K562 (cell line): ENCODE data around the gene AKIRIN1. TPM values are rescaled to one million over a fixed set of nuclear protein-coding genes. Genes with fewer than 3 reads are reported as not detected.

Experiments
- CHAMP1 ChIP-seq: fragments of 450-650 bp; IDR thresholded peaks from 2 replicates; pipeline ENCODE4 v1.6.1; 2016; ENCODE audit warnings: mild to moderate bottlenecking
- DACH1 ChIP-seq: fragments of 450-650 bp; IDR thresholded peaks from 2 replicates; pipeline ENCODE4 v1.6.1; 2018; ENCODE audit not compliant: partially characterized antibody
- FOS ChIP-seq: IDR thresholded peaks from 3 replicates; pipeline ENCODE4 v1.6.1; 2011; ENCODE audit not compliant: insufficient read length; ENCODE audit errors: extremely low read depth
- HCFC1 ChIP-seq: IDR thresholded peaks from 2 replicates; pipeline ENCODE4 v1.6.1; 2012; ENCODE audit warnings: low read depth, low read length, improper control_type of control experiment
- HSF4 ChIP-seq: fragments of 250-450 bp; sonication (Bioruptor Pico); IDR thresholded peaks from 2 replicates; pipeline ENCODE4 v2.1.2; 2022; ENCODE audit warnings: mild to moderate bottlenecking, moderate library complexity, borderline replicate concordance
- NCOA4 ChIP-seq: fragments of 450-650 bp; IDR thresholded peaks from 2 replicates; pipeline ENCODE4 v1.6.1; 2018; ENCODE audit warnings: mild to moderate bottlenecking; ENCODE audit not compliant: partially characterized antibody
- NCOA6 ChIP-seq: fragments of 450-650 bp; IDR thresholded peaks from 2 replicates; pipeline ENCODE4 v1.6.1; 2017; ENCODE audit warnings: mild to moderate bottlenecking
- NELFE ChIP-seq: IDR thresholded peaks from 2 replicates; pipeline ENCODE4 v1.6.1; 2011; ENCODE audit warnings: mild to moderate bottlenecking; ENCODE audit not compliant: insufficient read depth, insufficient read length
- NEUROD1 ChIP-seq: fragments of 150-350 bp; IDR thresholded peaks from 2 replicates; pipeline ENCODE4 v1.6.1; 2014; ENCODE audit warnings: borderline replicate concordance, low read length, low read depth; ENCODE audit not compliant: partially characterized antibody
- RBM15 ChIP-seq: fragments of 200-400 bp; formaldehyde crosslinking; IDR thresholded peaks from 2 replicates; pipeline ENCODE4 v1.6.1; 2018; ENCODE audit warnings: mild to moderate bottlenecking, low read length, moderate library complexity; ENCODE audit not compliant: insufficient read depth
- SREBF2 ChIP-seq: sonication (generic); formaldehyde crosslinking; IDR thresholded peaks from 2 replicates; pipeline ENCODE4 v1.4.0; 2020; ENCODE audit warnings: mild to moderate bottlenecking, missing genetic modification reagents
- STAT5A ChIP-seq: IDR thresholded peaks from 2 replicates; pipeline ENCODE4 v1.6.1; 2012; ENCODE audit warnings: low read length, inconsistent platforms, borderline replicate concordance
- TBL1XR1 ChIP-seq, 2 experiments: IDR thresholded peaks; 2 replicates each; pipeline ENCODE4 v1.6.1; 2012; ENCODE audit warnings: improper control_type of control experiment in 2 of 2, low read length in 2 of 2, mild to moderate bottlenecking in 1 of 2
- TCF3 ChIP-seq: sonication (generic); formaldehyde crosslinking; IDR thresholded peaks from 2 replicates; pipeline ENCODE4 v1.4.0; 2020; ENCODE audit warnings: mild to moderate bottlenecking, missing genetic modification reagents
- THRB ChIP-seq: fragments of 450-650 bp; formaldehyde crosslinking; conservative IDR thresholded peaks from 2 replicates; pipeline ENCODE4 v1.4.0; 2022; ENCODE audit warnings: mild to moderate bottlenecking, missing genetic modification characterization
- WHSC1 ChIP-seq: IDR thresholded peaks from one replicate; pipeline ENCODE4 v1.6.1; 2012; ENCODE audit warnings: low read length, control low read depth, inconsistent platforms
- polyA plus RNA-seq, 8 experiments: library from polyadenylated mRNA; depleted of rRNA in 4 of 8; stranded (reverse) in 5 of 8; unstranded in 3 of 8; fragments of >200 nt; fragmentation: Nextera tagmentation in 2 of 8; fragmentation: Illumina TruSeq in 1 of 8; extraction: Ambion mirVana in 2 of 8; extraction: Trizol in 1 of 8; gene quantifications; 2 replicates each; pipeline versions ENCODE4 v1.2.1 to v1.2.3, GENCODE V29; 2011 to 2014; ENCODE audit warnings: inconsistent platforms in 1 of 8, missing spikeins in 1 of 8
- total RNA-seq, 7 experiments: library from RNA; depleted of rRNA in 6 of 7; stranded (reverse); fragments of >200 nt in 6 of 7; fragmentation: Illumina TruSeq in 2 of 7; extraction: Trizol in 2 of 7; gene quantifications; 2 replicates each; pipeline versions ENCODE4 v1.2.1 to v1.2.3, GENCODE V29; 2011 to 2021; ENCODE audit warnings: low replicate concordance in 1 of 7
- TF ChIP-seq, protein P1 (sequence below), 2 experiments: fragments of 450-650 bp in 1 of 2; IDR thresholded peaks; 2 replicates each; pipeline ENCODE4 v1.6.1; 2011 to 2017; ENCODE audit warnings: low read depth in 2 of 2, antibody characterized with exemption in 1 of 2, borderline replicate concordance in 1 of 2, low read length in 1 of 2, mild to moderate bottlenecking in 1 of 2, mixed read lengths in 1 of 2; ENCODE audit not compliant: control insufficient read depth in 1 of 2
- TF ChIP-seq, protein P2 (sequence below): fragments of 450-650 bp; IDR thresholded peaks from 2 replicates; pipeline ENCODE4 v1.6.1; 2017; ENCODE audit warnings: mild to moderate bottlenecking, moderate library complexity

Gene AKIRIN1
- total and polyA plus RNA-seq, 9 of the 15 experiments (the other 6 are each of a cell fraction or from before 2014, with no cell fraction given): 11.5 to 139 (median 83.4) TPM

DNA sequence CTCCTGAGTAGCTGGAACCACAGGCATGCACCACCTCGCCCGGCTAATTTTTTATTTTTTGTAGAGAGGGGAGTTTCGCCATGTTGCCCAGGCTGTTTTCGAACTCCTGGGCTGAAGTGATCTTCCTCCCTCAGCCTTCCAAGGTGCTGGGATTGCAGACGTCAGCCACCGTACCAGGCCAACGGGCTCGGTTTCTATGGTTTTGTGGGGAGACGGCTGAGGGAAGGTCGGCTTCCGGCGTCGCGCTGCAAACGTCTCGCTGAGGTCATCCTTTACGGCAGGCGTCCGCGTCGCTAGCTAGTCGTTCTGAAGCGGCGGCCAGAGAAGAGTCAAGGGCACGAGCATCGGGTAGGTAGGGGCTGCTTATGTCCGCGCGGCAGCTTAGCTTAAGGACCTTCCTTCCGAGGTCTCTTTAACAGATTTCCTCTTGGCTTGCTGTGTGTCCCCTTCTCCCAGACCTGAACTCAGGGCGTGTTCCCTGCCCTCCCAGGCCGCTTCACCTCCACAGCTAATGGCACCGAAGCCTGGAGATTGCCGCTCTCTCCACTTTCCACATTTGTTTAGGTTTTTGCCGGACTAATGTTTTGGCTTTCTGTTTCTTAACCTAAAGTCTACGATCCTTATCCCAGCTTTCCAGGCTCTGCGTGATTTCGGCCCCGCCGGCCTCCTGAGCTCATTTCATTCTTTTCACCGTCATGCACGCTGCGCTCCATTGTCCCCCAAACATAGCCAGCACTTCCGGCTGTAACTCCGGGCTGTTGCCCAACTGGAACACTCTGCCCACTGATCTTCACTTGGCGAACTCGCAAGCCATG, 35.2 kb downstream of the AKIRIN1 start, which contains the start of gene NDUFS5 (continued):
- TF ChIP-seq, protein P1, sequence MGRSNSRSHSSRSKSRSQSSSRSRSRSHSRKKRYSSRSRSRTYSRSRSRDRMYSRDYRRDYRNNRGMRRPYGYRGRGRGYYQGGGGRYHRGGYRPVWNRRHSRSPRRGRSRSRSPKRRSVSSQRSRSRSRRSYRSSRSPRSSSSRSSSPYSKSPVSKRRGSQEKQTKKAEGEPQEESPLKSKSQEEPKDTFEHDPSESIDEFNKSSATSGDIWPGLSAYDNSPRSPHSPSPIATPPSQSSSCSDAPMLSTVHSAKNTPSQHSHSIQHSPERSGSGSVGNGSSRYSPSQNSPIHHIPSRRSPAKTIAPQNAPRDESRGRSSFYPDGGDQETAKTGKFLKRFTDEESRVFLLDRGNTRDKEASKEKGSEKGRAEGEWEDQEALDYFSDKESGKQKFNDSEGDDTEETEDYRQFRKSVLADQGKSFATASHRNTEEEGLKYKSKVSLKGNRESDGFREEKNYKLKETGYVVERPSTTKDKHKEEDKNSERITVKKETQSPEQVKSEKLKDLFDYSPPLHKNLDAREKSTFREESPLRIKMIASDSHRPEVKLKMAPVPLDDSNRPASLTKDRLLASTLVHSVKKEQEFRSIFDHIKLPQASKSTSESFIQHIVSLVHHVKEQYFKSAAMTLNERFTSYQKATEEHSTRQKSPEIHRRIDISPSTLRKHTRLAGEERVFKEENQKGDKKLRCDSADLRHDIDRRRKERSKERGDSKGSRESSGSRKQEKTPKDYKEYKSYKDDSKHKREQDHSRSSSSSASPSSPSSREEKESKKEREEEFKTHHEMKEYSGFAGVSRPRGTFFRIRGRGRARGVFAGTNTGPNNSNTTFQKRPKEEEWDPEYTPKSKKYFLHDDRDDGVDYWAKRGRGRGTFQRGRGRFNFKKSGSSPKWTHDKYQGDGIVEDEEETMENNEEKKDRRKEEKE (IDR thresholded peaks at IDR 0.05; ENCODE audit: borderline replicate concordance in 1 of 2, control insufficient read depth in 1 of 2, low read depth in 2 of 2, low read length in 1 of 2): peak in 1 of 2 experiments; percentile 38; a peak in 1 of 4 replicates
- TF ChIP-seq THRB (CRISPR knock-in tag) (0 out of 2 replicates have a peak, but pooled peaks have one; percentile 29), WHSC1 (no peak), CHAMP1 (no peak), NELFE (no peak), TBL1XR1 (IDR thresholded peaks at IDR 0.05; ENCODE audit: low read length in 2 of 2) (peak; percentile 24 to 62; a peak in 1 of 4 replicates), NEUROD1 (no peak), NCOA6 (no peak), NCOA4 (no peak), SREBF2 (CRISPR knock-in tag) (no peak), RBM15 (no peak), STAT5A (no peak), FOS (no peak), HSF4 (CRISPR knock-in tag) (0 out of 2 replicates have a peak, but pooled peaks have one; percentile 2), TCF3 (CRISPR knock-in tag) (no peak; the same call in 1 of the 2 replicates), DACH1 (no peak), HCFC1 (peak; percentile 56; the same call in 1 of the 2 replicates)
- TF ChIP-seq, protein P2, sequence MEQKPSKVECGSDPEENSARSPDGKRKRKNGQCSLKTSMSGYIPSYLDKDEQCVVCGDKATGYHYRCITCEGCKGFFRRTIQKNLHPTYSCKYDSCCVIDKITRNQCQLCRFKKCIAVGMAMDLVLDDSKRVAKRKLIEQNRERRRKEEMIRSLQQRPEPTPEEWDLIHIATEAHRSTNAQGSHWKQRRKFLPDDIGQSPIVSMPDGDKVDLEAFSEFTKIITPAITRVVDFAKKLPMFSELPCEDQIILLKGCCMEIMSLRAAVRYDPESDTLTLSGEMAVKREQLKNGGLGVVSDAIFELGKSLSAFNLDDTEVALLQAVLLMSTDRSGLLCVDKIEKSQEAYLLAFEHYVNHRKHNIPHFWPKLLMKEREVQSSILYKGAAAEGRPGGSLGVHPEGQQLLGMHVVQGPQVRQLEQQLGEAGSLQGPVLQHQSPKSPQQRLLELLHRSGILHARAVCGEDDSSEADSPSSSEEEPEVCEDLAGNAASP: no peak
